HepG2 (cell line): ENCODE results near the gene MIEF1. TPM values are rescaled to one million over a fixed set of nuclear protein-coding genes. Genes with fewer than 3 reads are reported as not detected.

Experiments used
- CSRNP2 ChIP-seq: sonication (generic); formaldehyde crosslinking; conservative IDR thresholded peaks from 2 replicates; pipeline ENCODE4 v1.8.0; 2022; ENCODE audit warnings: low read depth, missing genetic modification reagents
- EP300 ChIP-seq, 3 experiments: sonication (generic) in 1 of 3; formaldehyde crosslinking in 1 of 3; IDR thresholded peaks; 2 replicates each; pipeline versions ENCODE4 v1.5.1 to v1.6.1; 2011 to 2020; ENCODE audit warnings: low read depth in 2 of 3, low read length in 2 of 3, borderline replicate concordance in 1 of 3, improper control_type of control experiment in 1 of 3, mild to moderate bottlenecking in 1 of 3, missing genetic modification reagents in 1 of 3, moderate library complexity in 1 of 3
- GTF3A ChIP-seq: sonication (generic); formaldehyde crosslinking; conservative IDR thresholded peaks from 2 replicates; pipeline ENCODE4 v1.4.0; 2020; ENCODE audit warnings: mild to moderate bottlenecking, missing genetic modification reagents
- HMGA1 ChIP-seq: sonication (generic); formaldehyde crosslinking; conservative IDR thresholded peaks from 2 replicates; pipeline ENCODE4 v1.4.0; 2020; ENCODE audit warnings: missing genetic modification reagents
- HNF1B ChIP-seq: sonication (generic); formaldehyde crosslinking; IDR thresholded peaks from 2 replicates; pipeline ENCODE4 v1.5.1; 2020; ENCODE audit warnings: mild to moderate bottlenecking, moderate library complexity, missing genetic modification reagents
- HOXA5 ChIP-seq: sonication (generic); formaldehyde crosslinking; IDR thresholded peaks from 2 replicates; pipeline ENCODE4 v1.4.0; 2020; ENCODE audit warnings: missing genetic modification reagents
- JUN ChIP-seq: sonication (generic); formaldehyde crosslinking; IDR thresholded peaks from 2 replicates; pipeline ENCODE4 v1.4.0; 2020; ENCODE audit warnings: mild to moderate bottlenecking, missing genetic modification reagents
- KDM6A ChIP-seq: IDR thresholded peaks from 2 replicates; pipeline ENCODE4 v1.6.1; 2016; ENCODE audit warnings: low read depth
- KLF15 ChIP-seq: sonication (generic); formaldehyde crosslinking; IDR thresholded peaks from 2 replicates; pipeline ENCODE4 v1.8.1; 2023; ENCODE audit warnings: borderline replicate concordance, mild to moderate bottlenecking, inconsistent platforms, missing genetic modification reagents, mixed read lengths
- MED13 ChIP-seq: sonication (generic); formaldehyde crosslinking; IDR thresholded peaks from 2 replicates; pipeline ENCODE4 v1.5.0; 2020; ENCODE audit warnings: missing genetic modification reagents
- RBM39 ChIP-seq: fragments of 200-400 bp; formaldehyde crosslinking; IDR thresholded peaks from one replicate; pipeline ENCODE4 v1.6.1; 2018; ENCODE audit warnings: antibody characterized with exemption, mild to moderate bottlenecking, low read depth, low read length; ENCODE audit not compliant: poor library complexity, severe bottlenecking
- RCOR2 ChIP-seq: IDR thresholded peaks from 2 replicates; pipeline ENCODE4 v1.6.1; 2016; ENCODE audit warnings: missing biosample characterization, missing genetic modification reagents
- THAP7 ChIP-seq: sonication (generic); formaldehyde crosslinking; IDR thresholded peaks from 2 replicates; pipeline ENCODE4 v1.8.1; 2023; ENCODE audit warnings: mild to moderate bottlenecking, missing genetic modification reagents
- YEATS2 ChIP-seq: sonication (generic); formaldehyde crosslinking; IDR thresholded peaks from 2 replicates; pipeline ENCODE4 v1.4.0; 2020; ENCODE audit warnings: missing genetic modification reagents, borderline replicate concordance
- ZFP1 ChIP-seq: IDR thresholded peaks from 2 replicates; pipeline ENCODE4 v1.6.1; 2016
- ZNF101 ChIP-seq: sonication (generic); formaldehyde crosslinking; IDR thresholded peaks from 2 replicates; pipeline ENCODE4 v1.4.0; 2020; ENCODE audit warnings: mild to moderate bottlenecking, low read depth, missing genetic modification reagents, borderline replicate concordance
- ZNF251 ChIP-seq: sonication (generic); formaldehyde crosslinking; IDR thresholded peaks from 2 replicates; pipeline ENCODE4 v1.9.0; 2021; ENCODE audit warnings: mild to moderate bottlenecking, missing genetic modification reagents
- ZNF512 ChIP-seq: sonication (generic); formaldehyde crosslinking; IDR thresholded peaks from 2 replicates; pipeline ENCODE4 v1.4.0; 2020; ENCODE audit warnings: mild to moderate bottlenecking, missing genetic modification reagents
- ZNF672 ChIP-seq: sonication (generic); formaldehyde crosslinking; IDR thresholded peaks from 2 replicates; pipeline ENCODE4 v1.8.1; 2022; ENCODE audit warnings: missing genetic modification reagents
- ZNF784 ChIP-seq: sonication (generic); formaldehyde crosslinking; IDR thresholded peaks from 2 replicates; pipeline ENCODE4 v1.5.1; 2020; ENCODE audit warnings: missing genetic modification reagents, mild to moderate bottlenecking, borderline replicate concordance
- ZSCAN12 ChIP-seq: sonication (generic); formaldehyde crosslinking; IDR thresholded peaks from 2 replicates; pipeline ENCODE4 v1.9.0; 2021; ENCODE audit warnings: mild to moderate bottlenecking, missing genetic modification reagents
- polyA plus RNA-seq, 8 experiments: library from polyadenylated mRNA; depleted of rRNA in 3 of 8; stranded (reverse) in 7 of 8; unstranded in 1 of 8; fragments of >200 nt; fragmentation: Illumina TruSeq in 4 of 8; extraction: Trizol in 4 of 8; gene quantifications; 2 replicates each; pipeline versions ENCODE4 v1.2.1 to v1.2.3, GENCODE V29; 2011 to 2016; ENCODE audit warnings: low read depth in 4 of 8, missing spikeins in 1 of 8, mixed read lengths in 1 of 8; ENCODE audit not compliant: insufficient read depth in 1 of 8
- total RNA-seq, 5 experiments: library from RNA; depleted of rRNA; stranded (reverse); fragments of >200 nt; fragmentation: Illumina TruSeq; extraction: Trizol; gene quantifications; 2 replicates each; pipeline ENCODE4 v1.2.3, GENCODE V29; 2016; ENCODE audit warnings: low read depth in 1 of 5

Gene MIEF1
- total and polyA plus RNA-seq, 2 of the 13 experiments (the other 11 are each of a cell fraction or from before 2014, with no cell fraction given), result 21.7 to 34.8 TPM

DNA sequence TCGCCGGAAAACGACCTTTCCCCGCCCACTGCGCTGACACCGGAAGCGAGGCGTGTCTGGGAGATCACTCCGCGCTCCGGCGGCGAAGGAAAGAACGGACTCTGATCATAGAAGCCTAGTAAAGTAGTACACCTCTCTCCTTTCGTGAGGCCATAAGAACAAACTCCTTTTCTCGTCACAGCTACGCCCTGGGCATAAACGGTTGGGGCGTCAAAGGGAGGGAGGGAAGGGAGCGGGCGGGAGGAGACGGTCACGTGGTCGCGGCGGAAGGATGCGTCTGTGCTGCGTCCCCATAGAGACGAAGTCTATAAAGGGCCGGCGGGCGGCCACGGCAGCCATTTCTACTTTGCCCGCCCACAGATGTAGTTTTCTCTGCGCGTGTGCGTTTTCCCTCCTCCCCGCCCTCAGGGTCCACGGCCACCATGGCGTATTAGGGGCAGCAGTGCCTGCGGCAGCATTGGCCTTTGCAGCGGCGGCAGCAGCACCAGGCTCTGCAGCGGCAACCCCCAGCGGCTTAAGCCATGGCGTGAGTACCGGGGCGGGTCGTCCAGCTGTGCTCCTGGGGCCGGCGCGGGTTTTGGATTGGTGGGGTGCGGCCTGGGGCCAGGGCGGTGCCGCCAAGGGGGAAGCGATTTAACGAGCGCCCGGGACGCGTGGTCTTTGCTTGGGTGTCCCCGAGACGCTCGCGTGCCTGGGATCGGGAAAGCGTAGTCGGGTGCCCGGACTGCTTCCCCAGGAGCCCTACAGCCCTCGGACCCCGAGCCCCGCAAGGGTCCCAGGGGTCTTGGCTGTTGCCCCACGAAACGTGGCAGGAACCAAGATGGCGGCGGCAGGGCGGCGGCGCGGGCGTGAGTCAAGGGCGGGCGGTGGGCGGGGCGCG is 18.4 kb downstream of the MIEF1 start, which contains the start of gene ATF4 (continued):
- peak; percentile 67; the same call in 1 of the 2 replicates for TF ChIP-seq YEATS2
- no peak for TF ChIP-seq GTF3A
- no peak for TF ChIP-seq ZNF512 (CRISPR knock-in tag)
- peak; percentile 89; the same call in 1 of the 2 replicates for TF ChIP-seq ZSCAN12 (CRISPR knock-in tag)
- TF ChIP-seq ZNF784 (CRISPR knock-in tag), result peak; percentile 28; the same call in 1 of the 2 replicates
- TF ChIP-seq KLF15 (CRISPR knock-in tag), result peak; percentile 82; the same call in 1 of the 2 replicates
- TF ChIP-seq HOXA5 (CRISPR knock-in tag), result peak; percentile 94; the same call in 1 of the 2 replicates
- peak; percentile 78; the same call in 1 of the 2 replicates for TF ChIP-seq THAP7 (CRISPR knock-in tag)
- TF ChIP-seq ZNF672, result peak; percentile 90; the same call in 1 of the 2 replicates
- no peak for TF ChIP-seq RCOR2 (CRISPR knock-in tag)
- TF ChIP-seq HMGA1, result no peak
- peak; percentile 100 for TF ChIP-seq RBM39
- peak; percentile 86; the same call in 1 of the 2 replicates for TF ChIP-seq ZNF101
- no peak for TF ChIP-seq MED13 (CRISPR knock-in tag)
- TF ChIP-seq JUN (CRISPR knock-in tag), result no peak
- TF ChIP-seq KDM6A (CRISPR knock-in tag), result no peak
- no peak for TF ChIP-seq EP300 (IDR thresholded peaks at IDR 0.05; ENCODE audit: low read depth in 2 of 2, low read length in 2 of 2)
- 0 out of 2 replicates have a peak, but pooled peaks have one; percentile 36 for TF ChIP-seq EP300 (CRISPR knock-in tag; IDR thresholded peaks at IDR 0.05; ENCODE audit: borderline replicate concordance)
- peak; percentile 50; the same call in 1 of the 2 replicates for TF ChIP-seq ZFP1 (CRISPR knock-in tag)
- no peak for TF ChIP-seq ZNF251 (CRISPR knock-in tag)
- peak; percentile 66 for TF ChIP-seq HNF1B
- 0 out of 2 replicates have a peak, but pooled peaks have one; percentile 34 for TF ChIP-seq CSRNP2 (CRISPR knock-in tag)
